ENCODE results near the gene CPM.

GRCh38 chr12:68956466-68956865, 23.5 kb upstream of the CPM start:
- TF ChIP-seq TAF1 (conservative IDR thresholded peaks at IDR 0.05) (no peak), CTCF (IDR thresholded peaks at IDR 0.05; ENCODE audit: low read depth, low read length, missing input control) (no peak), RAD21 (IDR thresholded peaks at IDR 0.05) (no peak), JUND (IDR thresholded peaks at IDR 0.05) (no peak), RXRA (IDR thresholded peaks at IDR 0.05) (no peak), FOXA1 (IDR thresholded peaks at IDR 0.05) (no peak), HNF4G (IDR thresholded peaks at IDR 0.05) (no peak)
